Cardiac atrium fibroblast (primary cell): ENCODE data around the gene GALNTL6. TPM values are rescaled to one million over a fixed set of nuclear protein-coding genes. Genes with fewer than 3 reads are reported as not detected.

Experiments used
- total RNA-seq: library from RNA; depleted of rRNA; stranded (reverse); fragments of >200 nt; gene quantifications from 2 replicates; pipeline ENCODE4 v1.2.3, GENCODE V29; 2015

GALNTL6 gene
- not detected in 2 replicates for total RNA-seq

DNA sequence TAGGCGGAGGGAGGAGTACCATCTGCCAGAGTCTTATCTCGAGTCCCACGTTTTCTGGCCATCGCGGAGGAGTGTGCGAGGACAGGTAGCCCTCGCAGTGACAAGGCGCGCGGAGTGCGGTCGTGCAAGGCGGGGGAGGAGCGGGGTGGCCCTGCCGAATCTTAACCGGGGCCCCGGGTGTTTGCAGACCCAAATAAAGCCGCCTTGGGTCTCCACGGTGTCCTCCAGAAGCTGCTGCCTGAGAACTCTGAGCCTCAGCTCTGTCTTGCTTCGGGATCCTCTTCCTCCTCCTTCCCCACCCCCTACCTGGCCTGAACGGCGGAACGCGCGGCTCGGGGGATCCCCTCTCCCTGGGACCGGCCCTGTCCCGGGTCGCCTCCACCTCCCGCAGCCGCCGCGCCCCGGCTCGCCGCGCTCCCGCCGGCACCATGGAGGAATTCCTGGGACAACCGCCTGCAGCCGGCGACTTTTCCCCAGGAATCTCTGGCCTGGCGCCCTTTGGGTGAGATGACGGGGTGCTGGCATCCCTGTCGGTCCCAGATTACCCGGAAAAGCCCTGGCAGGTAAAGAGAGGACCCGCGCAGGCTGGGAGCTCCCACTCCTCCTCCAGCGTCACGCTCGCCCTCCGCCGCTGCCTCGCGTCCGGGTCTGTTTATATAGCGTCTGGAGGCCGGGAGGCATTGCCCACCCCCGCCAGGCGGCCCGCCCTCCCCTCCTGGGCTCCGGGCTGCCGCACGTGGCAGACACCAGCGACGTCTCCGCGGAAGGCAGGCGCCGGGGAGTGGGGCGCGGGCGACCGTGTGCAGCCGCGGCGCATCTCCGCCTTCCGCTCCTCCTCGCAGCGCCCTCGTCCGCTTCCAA, at the start of gene GALNTL6:
GALNTL6 (plus strand) TSS at position 740 of the 861 bp plus-strand sequence.

